GM23338 (cell line): ENCODE measurements around the gene IFI16. TPM values are rescaled to one million over a fixed set of nuclear protein-coding genes. Genes with fewer than 3 reads are reported as not detected.

Source experiments
- ATAC-seq: fragments of 200-7000 bp; cut with Tn5 transposase; 3 replicates; pipeline ENCODE4 v1.9.1; 2020
- DNase-seq: peaks from one replicate; pipeline ENCODE4 v3.0.0-alpha.2; 2015; ENCODE audit warnings: low spot score
- H2AFZ ChIP-seq: fragments of 200-600 bp; sonication (generic); 2 replicates; pipeline ENCODE4 v1.8.0; 2016; ENCODE audit warnings: antibody characterized with exemption, mild to moderate bottlenecking, moderate library complexity
- H3F3A ChIP-seq: fragments of 200-600 bp; sonication (generic); replicated peaks from 2 replicates; pipeline ENCODE4 v1.8.0; 2017; ENCODE audit warnings: antibody characterized with exemption, mixed run types, low read depth
- H3K27ac ChIP-seq: fragments of 200-600 bp; sonication (generic); 2 replicates; pipeline ENCODE4 v1.6.1; 2016; ENCODE audit warnings: low read depth
- H3K27me3 ChIP-seq: fragments of 200-600 bp; sonication (generic); 2 replicates; pipeline ENCODE4 v1.8.0; 2016; ENCODE audit warnings: mild to moderate bottlenecking, mixed run types, moderate library complexity; ENCODE audit not compliant: insufficient read depth
- H3K36me3 ChIP-seq: fragments of 200-600 bp; sonication (generic); 2 replicates; pipeline ENCODE4 v1.8.0; 2016; ENCODE audit warnings: mild to moderate bottlenecking; ENCODE audit not compliant: insufficient read depth
- H3K4me1 ChIP-seq: fragments of 200-600 bp; sonication (generic); 2 replicates; pipeline ENCODE4 v1.8.0; 2016; ENCODE audit warnings: mild to moderate bottlenecking, moderate library complexity; ENCODE audit not compliant: insufficient read depth
- H3K4me2 ChIP-seq: fragments of 200-600 bp; sonication (generic); 2 replicates; pipeline ENCODE4 v1.7.1; 2017; ENCODE audit warnings: mixed run types
- H3K4me3 ChIP-seq: fragments of 200-600 bp; sonication (generic); 2 replicates; pipeline ENCODE4 v1.6.1; 2016; ENCODE audit warnings: mixed run types
- H3K79me2 ChIP-seq: fragments of 200-600 bp; sonication (generic); replicated peaks from 2 replicates; pipeline ENCODE4 v1.8.0; 2017; ENCODE audit warnings: mild to moderate bottlenecking; ENCODE audit not compliant: insufficient read depth
- H3K9me2 ChIP-seq: fragments of 200-600 bp; sonication (generic); 2 replicates; pipeline ENCODE4 v1.8.0; 2017; ENCODE audit not compliant: insufficient read depth
- H4K20me1 ChIP-seq: fragments of 200-600 bp; sonication (generic); replicated peaks from 2 replicates; pipeline ENCODE4 v1.8.0; 2017; ENCODE audit warnings: mild to moderate bottlenecking; ENCODE audit not compliant: insufficient read depth
- H3K27ac Mint-ChIP-seq: 2 replicates; pipeline ENCODE4 v1.8.0; 2020; ENCODE audit warnings: inconsistent platforms, mild to moderate bottlenecking, moderate library complexity, mixed read lengths
- H3K27me3 Mint-ChIP-seq: 3 replicates; pipeline ENCODE4 v1.8.0; 2022; ENCODE audit warnings: low read depth, mild to moderate bottlenecking, moderate library complexity, mixed read lengths, inconsistent platforms; ENCODE audit not compliant: insufficient read depth, poor library complexity
- H3K36me3 Mint-ChIP-seq: 3 replicates; pipeline ENCODE4 v1.8.0; 2021; ENCODE audit warnings: low read depth, mild to moderate bottlenecking, inconsistent platforms, moderate library complexity, mixed read lengths
- H3K4me1 Mint-ChIP-seq: 3 replicates; pipeline ENCODE4 v1.8.0; 2020; ENCODE audit warnings: mild to moderate bottlenecking, inconsistent platforms, mixed read lengths
- H3K4me3 Mint-ChIP-seq: 3 replicates; pipeline ENCODE4 v1.8.0; 2021; ENCODE audit warnings: moderate library complexity, mild to moderate bottlenecking, inconsistent platforms, mixed read lengths
- H3K9me3 Mint-ChIP-seq: 3 replicates; pipeline ENCODE4 v1.8.0; 2020; ENCODE audit warnings: moderate library complexity, mild to moderate bottlenecking, inconsistent platforms, mixed read lengths
- CREB1 ChIP-seq: fragments of 250-450 bp; sonication (Bioruptor Pico); IDR thresholded peaks from 2 replicates; pipeline ENCODE4 v1.5.0; 2020; ENCODE audit warnings: low read depth, mild to moderate bottlenecking, moderate library complexity
- CTCF ChIP-seq, 2 experiments: fragments of 200-600 bp in 1 of 2; sonication (generic) in 1 of 2; conservative IDR thresholded peaks; 2 replicates each; pipeline versions ENCODE4 v1.5.1 to v1.6.1; 2016 to 2017; ENCODE audit warnings: antibody characterized with exemption in 2 of 2, low read depth in 2 of 2, mild to moderate bottlenecking in 2 of 2, moderate library complexity in 1 of 2
- EZH2 ChIP-seq: fragments of 200-600 bp; sonication (generic); IDR thresholded peaks from one replicate; pipeline ENCODE4 v1.8.0; 2017; ENCODE audit warnings: antibody characterized with exemption, mild to moderate bottlenecking, low read depth; ENCODE audit not compliant: unreplicated experiment
- EZH2phosphoT487 ChIP-seq: fragments of 200-600 bp; sonication (generic); IDR thresholded peaks from one replicate; pipeline ENCODE4 v1.8.1; 2018; ENCODE audit warnings: antibody characterized with exemption; ENCODE audit not compliant: unreplicated experiment
- JUNB ChIP-seq: IDR thresholded peaks from one replicate; pipeline ENCODE4 v1.6.1; 2016; ENCODE audit warnings: antibody characterized with exemption; ENCODE audit not compliant: unreplicated experiment
- NANOG ChIP-seq: IDR thresholded peaks from 2 replicates; pipeline ENCODE4 v1.6.1; 2016; ENCODE audit warnings: antibody characterized with exemption, borderline replicate concordance
- STAT1 ChIP-seq: IDR thresholded peaks from one replicate; pipeline ENCODE4 v1.6.1; 2016; ENCODE audit warnings: antibody characterized with exemption; ENCODE audit not compliant: unreplicated experiment
- ZNF114 ChIP-seq: fragments of 250-450 bp; sonication (Bioruptor Pico); IDR thresholded peaks from 2 replicates; pipeline ENCODE4 v1.5.0; 2020; ENCODE audit warnings: mild to moderate bottlenecking, moderate library complexity
- ZNF331 ChIP-seq: fragments of 250-450 bp; sonication (Bioruptor Pico); IDR thresholded peaks from 2 replicates; pipeline ENCODE4 v1.5.0; 2020; ENCODE audit warnings: low read depth, mild to moderate bottlenecking, moderate library complexity
- ZNF462 ChIP-seq: fragments of 250-450 bp; sonication (Bioruptor Pico); IDR thresholded peaks from 2 replicates; pipeline ENCODE4 v1.5.0; 2020; ENCODE audit warnings: mild to moderate bottlenecking, moderate library complexity
- polyA plus RNA-seq: library from polyadenylated mRNA; unstranded; fragments of >200 nt; fragmentation: Nextera tagmentation; extraction: Ambion mirVana; gene quantifications from 2 replicates; pipeline ENCODE4 v1.2.1, GENCODE V29; 2016
- total RNA-seq: library from RNA; depleted of rRNA; stranded (reverse); fragments of >200 nt; shearing (Covaris generic); gene quantifications from 2 replicates; pipeline ENCODE4 v1.2.3, GENCODE V29; 2014
- TF ChIP-seq, protein P1 (sequence below): IDR thresholded peaks from 2 replicates; pipeline ENCODE4 v1.6.1; 2016; ENCODE audit warnings: antibody characterized with exemption

IFI16 gene
- total and polyA plus RNA-seq, 2 experiments from 2014 or later, result 0.31 to 2.1 TPM

- Mint-ChIP-seq H3K36me3 (no peaks in the 10 kb centered on the region; the same call in 2 of the 3 replicates), H3K4me3 (no peak overlapping the region)
- no peak overlapping the region for H3K4me2 ChIP-seq
Observed at GRCh38 chr1:159014851-159015250, 5.1 kb downstream of the IFI16 start.

More at GRCh38 chr1:159014851-159015250, 5.1 kb downstream of the IFI16 start:
- Histone ChIP-seq H4K20me1 (no peaks in the 10 kb centered on the region), H3K27ac (no peak overlapping the region), H3K79me2 (no peaks in the 10 kb centered on the region), H3K27me3 (no peaks in the 10 kb centered on the region), H3K4me1 (no peaks in the 10 kb centered on the region), H3K9me2 (no peaks in the 10 kb centered on the region), H2AFZ (no peak overlapping the region), H3K4me3 (no peak overlapping the region), H3F3A (no peaks in the 10 kb centered on the region), H3K36me3 (no peaks in the 10 kb centered on the region)
- TF ChIP-seq ZNF462 (no peak), STAT1 (no peak), CREB1 (CRISPR knock-in tag) (no peak), NANOG (no peak), ZNF114 (CRISPR knock-in tag) (no peak), JUNB (no peak), EZH2 (no peak), CTCF (conservative IDR thresholded peaks at IDR 0.05; ENCODE audit: low read depth in 2 of 2) (no peak), ZNF331 (CRISPR knock-in tag) (no peak), EZH2phosphoT487 (no peak)
- TF ChIP-seq, protein P1, sequence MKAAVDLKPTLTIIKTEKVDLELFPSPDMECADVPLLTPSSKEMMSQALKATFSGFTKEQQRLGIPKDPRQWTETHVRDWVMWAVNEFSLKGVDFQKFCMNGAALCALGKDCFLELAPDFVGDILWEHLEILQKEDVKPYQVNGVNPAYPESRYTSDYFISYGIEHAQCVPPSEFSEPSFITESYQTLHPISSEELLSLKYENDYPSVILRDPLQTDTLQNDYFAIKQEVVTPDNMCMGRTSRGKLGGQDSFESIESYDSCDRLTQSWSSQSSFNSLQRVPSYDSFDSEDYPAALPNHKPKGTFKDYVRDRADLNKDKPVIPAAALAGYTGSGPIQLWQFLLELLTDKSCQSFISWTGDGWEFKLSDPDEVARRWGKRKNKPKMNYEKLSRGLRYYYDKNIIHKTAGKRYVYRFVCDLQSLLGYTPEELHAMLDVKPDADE, result no peak
- DNase-seq, result no peak
- H3K4me1 Mint-ChIP-seq, result peaks cover 3% of the 10 kb centered on the region; the same call in 1 of the 3 replicates
- no peaks in the 10 kb centered on the region for H3K27me3 Mint-ChIP-seq
- no peak overlapping the region for H3K27ac Mint-ChIP-seq
- H3K9me3 Mint-ChIP-seq, result no peaks in the 10 kb centered on the region
- ATAC-seq, result no peak
